Measurements from ENCODE around the gene COL19A1.

DNA sequence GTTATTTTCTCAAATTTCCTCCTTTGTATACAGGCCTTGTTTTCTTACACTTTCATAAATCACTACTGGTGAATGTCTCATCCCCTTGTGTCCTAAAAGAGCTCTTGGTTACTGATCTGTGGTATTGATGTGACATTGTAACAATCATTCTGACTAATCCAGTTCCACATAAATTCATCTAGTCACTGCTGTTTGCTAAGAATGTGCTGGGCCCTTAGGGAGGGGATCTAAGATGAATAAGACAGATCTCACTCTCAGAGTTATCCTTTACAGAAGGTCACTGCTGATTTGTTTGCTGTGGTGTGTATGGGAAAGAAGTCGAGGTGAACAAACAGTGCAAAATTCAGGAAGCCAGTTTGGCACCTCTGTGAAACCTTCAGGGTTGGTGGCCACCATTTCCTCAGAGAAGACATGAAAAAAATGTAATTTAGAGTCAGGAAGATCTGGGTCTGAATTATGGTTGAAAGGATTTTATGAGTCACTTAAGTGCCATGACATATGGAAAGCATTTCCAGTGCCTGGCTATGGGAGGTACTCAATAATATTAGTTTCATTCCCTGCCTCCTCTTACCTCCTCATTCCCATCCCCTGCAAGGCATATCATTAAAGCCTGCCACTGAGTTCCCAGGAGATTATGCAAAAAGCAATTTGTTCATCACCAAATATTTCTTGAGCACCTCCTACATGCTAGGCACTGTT is 314.7 kb downstream of the COL19A1 start:
- TF ChIP-seq, protein P1, sequence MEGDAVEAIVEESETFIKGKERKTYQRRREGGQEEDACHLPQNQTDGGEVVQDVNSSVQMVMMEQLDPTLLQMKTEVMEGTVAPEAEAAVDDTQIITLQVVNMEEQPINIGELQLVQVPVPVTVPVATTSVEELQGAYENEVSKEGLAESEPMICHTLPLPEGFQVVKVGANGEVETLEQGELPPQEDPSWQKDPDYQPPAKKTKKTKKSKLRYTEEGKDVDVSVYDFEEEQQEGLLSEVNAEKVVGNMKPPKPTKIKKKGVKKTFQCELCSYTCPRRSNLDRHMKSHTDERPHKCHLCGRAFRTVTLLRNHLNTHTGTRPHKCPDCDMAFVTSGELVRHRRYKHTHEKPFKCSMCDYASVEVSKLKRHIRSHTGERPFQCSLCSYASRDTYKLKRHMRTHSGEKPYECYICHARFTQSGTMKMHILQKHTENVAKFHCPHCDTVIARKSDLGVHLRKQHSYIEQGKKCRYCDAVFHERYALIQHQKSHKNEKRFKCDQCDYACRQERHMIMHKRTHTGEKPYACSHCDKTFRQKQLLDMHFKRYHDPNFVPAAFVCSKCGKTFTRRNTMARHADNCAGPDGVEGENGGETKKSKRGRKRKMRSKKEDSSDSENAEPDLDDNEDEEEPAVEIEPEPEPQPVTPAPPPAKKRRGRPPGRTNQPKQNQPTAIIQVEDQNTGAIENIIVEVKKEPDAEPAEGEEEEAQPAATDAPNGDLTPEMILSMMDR (IDR thresholded peaks at IDR 0.05; ENCODE audit: low read depth, low read length): no peak
- TF ChIP-seq EZH2phosphoT487 (IDR thresholded peaks at IDR 0.05; ENCODE audit: low read depth): no peak

Measured in OCI-LY3 (cell line).